HG02970 (cell line): ENCODE data around the gene ANKRD44.
"Not testable (repeated sequence)": the region's sequence is repeated elsewhere in the genome, so short reads cannot be mapped to it uniquely, and the experiment has no call there.

ENCODE experiments used
- ATAC-seq: cut with Tn5 transposase; IDR thresholded peaks from one replicate; pipeline ENCODE4 v1.9.1; 2021; ENCODE audit warnings: mild to moderate bottlenecking, moderate library complexity, moderate number of reproducible peaks; ENCODE audit not compliant: unreplicated experiment, low FRiP score

Gene ANKRD44

DNA sequence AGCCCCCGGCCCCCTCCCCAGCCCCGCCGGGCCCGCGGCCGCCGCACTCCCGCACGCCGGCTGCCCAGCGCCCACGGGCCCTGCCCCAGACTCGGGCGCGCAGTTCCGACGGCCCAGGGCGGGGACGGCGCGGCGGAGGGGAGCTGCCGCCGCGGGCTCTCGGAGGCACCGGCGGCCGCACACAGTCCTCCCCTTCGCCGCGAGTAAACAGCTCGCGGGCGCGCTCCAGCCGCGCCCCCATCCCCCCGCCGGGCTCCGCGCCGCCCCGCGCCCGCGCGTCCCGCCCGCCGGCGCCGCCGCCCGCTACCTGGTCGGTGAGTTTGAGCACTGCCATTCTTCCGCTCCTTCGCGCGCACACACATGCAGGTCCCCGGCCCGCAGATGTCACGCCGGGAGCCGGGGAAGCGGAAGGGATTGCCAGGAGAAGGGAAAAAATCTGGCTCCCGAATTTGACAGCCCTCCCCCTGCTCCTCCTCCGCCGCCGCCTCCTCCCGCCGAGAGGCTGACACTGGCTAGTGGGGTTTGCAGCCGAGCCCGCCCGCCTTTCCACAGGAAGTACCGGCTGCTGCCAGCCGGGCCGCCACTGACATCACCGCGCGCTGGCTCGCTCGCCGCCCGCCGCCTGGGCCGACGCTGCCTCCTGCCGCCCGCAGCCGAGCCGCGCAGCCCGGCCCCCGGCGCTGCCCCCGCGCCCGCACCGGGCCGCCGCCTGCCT lies at the start of gene ANKRD44:
TSS of gene ANKRD44 (minus strand) at position 510 of the 715 bp plus-strand sequence. CDS start at position 334, 176 bp downstream.
- peak; percentile 66 for ATAC-seq

DNA sequence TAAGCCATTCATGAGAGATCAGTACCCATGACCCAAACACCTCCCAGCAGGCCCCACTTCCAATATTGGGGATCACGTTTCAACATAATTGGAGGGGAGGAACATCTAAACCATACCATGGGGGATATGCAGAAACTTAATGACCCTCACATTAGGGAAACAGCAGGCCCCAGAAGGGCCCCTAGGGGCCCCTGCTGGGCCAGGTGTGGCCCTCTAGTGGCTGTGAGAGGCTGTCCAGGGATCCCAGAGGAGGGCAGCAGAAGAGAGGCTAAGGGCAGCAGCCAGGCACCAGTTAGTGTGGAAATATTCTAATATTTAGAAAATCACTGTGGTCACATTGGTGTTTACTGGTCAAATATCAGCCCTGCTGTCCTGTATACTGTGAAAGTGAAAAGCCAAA lies 49.3 kb upstream of the ANKRD44 start:
- ATAC-seq = no peak

GRCh38 chr2:197358931-197359330 lies 48.4 kb upstream of the ANKRD44 start:
- no peak for ATAC-seq

DNA sequence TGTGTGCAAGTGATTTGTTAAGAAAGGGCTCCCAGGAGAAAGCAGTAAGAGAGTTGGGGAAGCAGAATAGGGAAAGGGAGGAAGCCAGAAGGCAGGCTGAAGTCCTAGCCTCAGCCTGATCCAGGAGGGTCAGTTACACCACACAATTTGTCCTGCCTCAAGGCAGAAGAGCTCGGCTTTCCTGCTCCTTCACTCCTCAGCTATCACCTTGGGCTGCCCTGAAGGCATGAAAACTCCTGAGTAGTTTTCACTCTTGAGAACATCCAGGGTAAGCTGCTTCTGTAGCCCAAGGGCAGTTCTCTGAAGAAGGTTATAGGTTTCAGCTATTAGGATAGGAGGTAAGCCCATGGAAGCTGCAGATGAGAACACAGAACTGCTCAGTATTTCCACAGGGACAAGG lies 47.4 kb upstream of the ANKRD44 start:
- no peak for ATAC-seq

DNA sequence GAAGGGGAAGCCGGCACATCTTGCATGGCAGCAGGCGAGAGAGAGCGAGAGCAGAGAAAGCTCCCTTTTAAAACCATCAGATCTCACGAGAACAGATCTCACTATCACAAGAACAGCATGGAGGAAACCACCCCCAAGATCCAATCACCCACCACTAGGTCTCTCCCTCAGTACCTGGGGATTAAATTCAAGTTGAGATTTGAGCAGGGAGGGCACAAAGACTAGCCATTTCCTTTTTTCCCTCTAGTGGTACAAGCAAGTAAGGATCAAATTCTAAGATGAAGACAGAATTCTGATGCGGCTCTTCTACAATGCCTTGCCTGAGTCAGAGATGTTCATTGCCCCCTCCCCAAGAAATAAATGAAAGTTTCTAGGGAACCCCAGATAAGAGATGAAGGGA lies 45.6 kb upstream of the ANKRD44 start:
- ATAC-seq = no peak

DNA sequence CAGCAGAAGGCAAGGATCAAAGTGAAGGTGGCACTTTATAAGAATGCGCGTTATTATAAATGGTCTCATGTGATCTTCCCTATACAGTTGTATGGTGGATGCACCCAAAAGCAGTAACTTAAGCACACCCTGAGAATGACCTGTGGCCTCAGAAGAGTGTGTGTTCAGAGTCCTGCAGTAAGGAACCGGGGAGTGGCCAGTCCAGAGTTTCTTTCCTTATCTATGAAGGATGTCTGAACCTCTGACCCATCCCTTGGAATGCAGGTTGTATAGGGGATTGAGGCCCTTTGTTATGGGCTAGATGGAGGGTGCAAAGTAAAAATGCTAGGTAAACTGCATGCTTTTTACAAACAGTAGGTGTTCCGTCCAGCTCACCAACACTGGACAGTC lies 43.6 kb upstream of the ANKRD44 start:
- ATAC-seq = no peak

- ATAC-seq = no peak
Measured at GRCh38 chr2:197353393-197354168, 43.0 kb upstream of the ANKRD44 start.

GRCh38 chr2:197349699-197350098 lies 39.1 kb upstream of the ANKRD44 start:
- no peak for ATAC-seq

- no peak for ATAC-seq
Measured at GRCh38 chr2:197348721-197349360, 38.3 kb upstream of the ANKRD44 start.

DNA sequence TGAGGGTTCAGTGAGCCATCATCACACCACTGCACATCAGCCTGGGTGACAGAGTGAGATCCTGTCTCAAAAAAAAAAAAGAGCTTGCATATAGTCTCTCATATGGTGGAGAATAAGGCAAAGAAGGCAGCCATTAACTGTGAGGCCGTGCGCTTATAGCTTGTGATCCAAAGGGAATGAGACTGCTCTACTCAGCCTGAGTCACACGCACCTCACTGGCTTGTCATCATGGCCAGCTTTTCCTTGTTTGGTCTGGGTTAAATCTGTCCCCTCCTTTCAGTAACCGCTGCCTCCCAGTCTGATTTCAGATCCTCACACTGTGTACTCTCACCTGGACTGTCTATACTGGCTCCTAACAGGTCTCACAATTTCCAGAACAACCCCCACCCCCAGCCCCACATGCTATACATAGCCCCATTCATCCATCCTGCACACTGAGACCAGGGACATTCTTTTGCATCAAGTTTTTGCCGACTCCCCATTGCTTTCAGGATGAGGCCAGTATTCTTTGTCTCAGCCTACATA lies 35.3 kb upstream of the ANKRD44 start:
- no peak for ATAC-seq

GRCh38 chr2:197343968-197344367 lies 33.4 kb upstream of the ANKRD44 start:
- ATAC-seq = not testable (repeated sequence)

- no peak for ATAC-seq
Measured at GRCh38 chr2:197340591-197340990, 30.0 kb upstream of the ANKRD44 start.

DNA sequence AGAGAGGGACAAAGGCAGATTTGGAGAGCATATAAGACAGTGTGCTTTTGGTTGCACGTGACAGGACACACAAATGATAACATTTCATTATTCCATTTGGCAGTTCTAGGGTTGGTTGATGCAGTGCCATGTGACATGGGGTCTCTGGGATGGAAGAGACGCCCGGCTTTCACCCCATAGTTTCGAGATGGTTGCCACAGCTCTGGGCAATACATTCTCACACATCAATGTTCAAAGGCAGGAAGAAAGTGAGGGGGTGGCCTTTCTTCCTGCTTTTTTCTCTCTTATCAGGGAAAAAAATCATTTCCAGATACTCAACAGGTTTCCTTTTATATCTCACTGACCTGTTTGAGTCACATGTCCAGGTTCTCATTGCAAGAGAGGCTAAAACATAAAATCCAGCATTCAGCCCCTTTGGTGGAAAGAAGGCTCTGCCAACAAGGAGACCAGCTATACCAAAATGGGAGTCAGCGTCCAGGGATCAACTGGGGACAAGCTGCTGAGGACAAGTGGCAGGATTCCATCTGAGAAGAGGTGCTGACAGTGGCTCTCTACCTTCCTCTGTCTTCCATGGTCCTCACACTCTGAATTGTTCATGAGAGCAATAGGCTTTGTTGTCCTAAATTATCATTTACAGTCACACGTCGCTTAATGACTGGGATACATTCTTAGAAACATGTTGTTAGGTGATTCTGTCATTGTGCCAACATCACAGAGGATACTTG lies 29.1 kb upstream of the ANKRD44 start:
- ATAC-seq = no peak

DNA sequence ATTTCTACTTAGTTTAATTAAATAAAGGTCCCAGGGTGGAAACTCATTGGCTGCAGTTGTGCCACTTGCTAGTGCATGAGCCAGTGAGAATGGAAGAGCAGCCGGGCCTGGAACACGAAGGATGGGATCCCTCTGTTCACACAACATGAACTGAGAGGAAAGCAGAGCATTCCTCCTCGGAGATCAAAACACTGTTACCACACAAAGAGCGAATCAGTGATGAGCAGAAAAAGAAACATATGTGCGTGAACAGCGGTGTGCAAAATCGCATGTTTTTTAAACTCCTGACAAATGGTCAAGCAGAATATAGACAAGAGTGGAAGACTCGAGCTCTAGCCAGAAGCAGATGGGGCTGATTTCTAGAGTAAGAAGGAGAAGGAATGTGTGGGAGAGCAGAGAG lies 28.4 kb upstream of the ANKRD44 start:
- ATAC-seq = no peak

GRCh38 chr2:197332641-197333040 lies 22.1 kb upstream of the ANKRD44 start:
- ATAC-seq = no peak

DNA sequence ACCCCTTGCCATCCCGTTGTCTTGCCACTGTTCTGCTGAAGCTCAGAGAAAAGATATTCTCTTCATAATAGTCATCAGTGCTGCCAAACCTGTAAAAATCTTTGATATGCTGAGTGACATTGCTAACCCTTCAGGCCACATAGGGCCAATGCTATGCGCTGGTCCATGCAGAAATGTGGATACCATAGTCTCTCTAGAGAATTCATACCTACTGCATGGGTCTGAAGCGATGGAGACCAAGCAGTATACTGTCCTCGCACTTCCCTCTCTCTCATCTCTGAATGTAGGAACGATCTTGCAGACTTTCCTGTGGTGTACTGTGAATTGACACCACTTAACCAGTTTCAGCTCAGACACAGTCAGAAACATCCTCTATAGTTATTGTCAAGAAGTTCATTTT lies 17.9 kb upstream of the ANKRD44 start:
- ATAC-seq = no peak

- ATAC-seq = no peak
Measured at GRCh38 chr2:197327472-197328098, 17.0 kb upstream of the ANKRD44 start.

- ATAC-seq = no peak
Measured at GRCh38 chr2:197327073-197327471, 16.5 kb upstream of the ANKRD44 start.

- ATAC-seq = peak; percentile 71
Measured at GRCh38 chr2:197324801-197325200, 14.2 kb upstream of the ANKRD44 start.
